Neutrophil (primary cell): Measurements from ENCODE around the gene THRAP3.

ENCODE experiments used
- H3K27ac ChIP-seq: fragments of 200-600 bp; sonication (generic); 2 replicates; pipeline ENCODE4 v1.5.1; 2016; ENCODE audit warnings: mild to moderate bottlenecking, moderate library complexity
- H3K27me3 ChIP-seq: fragments of 200-600 bp; sonication (generic); 2 replicates; pipeline ENCODE4 v1.6.0; 2016; ENCODE audit warnings: mild to moderate bottlenecking
- H3K36me3 ChIP-seq: fragments of 200-600 bp; sonication (generic); 2 replicates; pipeline ENCODE4 v1.5.1; 2017
- H3K4me1 ChIP-seq, 2 experiments: fragments of 200-600 bp in 1 of 2; sonication (generic) in 1 of 2; 1 replicate in 1 of 2; 2 replicates in 1 of 2; pipeline versions ENCODE4 v1.5.1 to v1.6.1; 2013 to 2016; ENCODE audit warnings: low read depth in 1 of 2, low read length in 1 of 2, mild to moderate bottlenecking in 1 of 2, moderate library complexity in 1 of 2; ENCODE audit not compliant: control insufficient read depth in 1 of 2, insufficient read depth in 1 of 2
- H3K4me3 ChIP-seq, 2 experiments: fragments of 200-600 bp in 1 of 2; sonication (generic) in 1 of 2; 1 replicate in 1 of 2; 2 replicates in 1 of 2; pipeline ENCODE4 v1.5.1; 2013 to 2016; ENCODE audit warnings: low read depth in 1 of 2, low read length in 1 of 2, mild to moderate bottlenecking in 1 of 2, moderate library complexity in 1 of 2
- H3K9me3 ChIP-seq: fragments of 200-600 bp; sonication (generic); 2 replicates; pipeline ENCODE4 v1.5.1; 2016
- CTCF ChIP-seq: fragments of 200-600 bp; sonication (generic); IDR thresholded peaks from 2 replicates; pipeline ENCODE4 v1.5.1; 2016; ENCODE audit warnings: antibody characterized with exemption

Gene THRAP3

GRCh38 chr1:36343651-36344394 is 119.6 kb downstream of the THRAP3 start:
- H3K9me3 ChIP-seq: no peaks in the 10 kb centered on the region
- peaks cover 56 to 60% of the 10 kb centered on the region in 2 experiments for H3K4me1 ChIP-seq
- H3K36me3 ChIP-seq: peaks cover 98% of the 10 kb centered on the region
- no peak for TF ChIP-seq CTCF
- H3K27ac ChIP-seq: peak overlapping the region; percentile 88
- H3K27me3 ChIP-seq: no peaks in the 10 kb centered on the region
- no peak overlapping the region for H3K4me3 ChIP-seq

- Histone ChIP-seq H3K4me3 (no peak overlapping the region), H3K36me3 (peaks cover 94% of the 10 kb centered on the region), H3K4me1 (peaks cover 56 to 60% of the 10 kb centered on the region in 2 experiments), H3K9me3 (no peaks in the 10 kb centered on the region), H3K27ac (peak overlapping the region; percentile 88), H3K27me3 (no peaks in the 10 kb centered on the region)
- TF ChIP-seq CTCF: no peak
Measured at GRCh38 chr1:36344395-36344680, 120.1 kb downstream of the THRAP3 start.

DNA sequence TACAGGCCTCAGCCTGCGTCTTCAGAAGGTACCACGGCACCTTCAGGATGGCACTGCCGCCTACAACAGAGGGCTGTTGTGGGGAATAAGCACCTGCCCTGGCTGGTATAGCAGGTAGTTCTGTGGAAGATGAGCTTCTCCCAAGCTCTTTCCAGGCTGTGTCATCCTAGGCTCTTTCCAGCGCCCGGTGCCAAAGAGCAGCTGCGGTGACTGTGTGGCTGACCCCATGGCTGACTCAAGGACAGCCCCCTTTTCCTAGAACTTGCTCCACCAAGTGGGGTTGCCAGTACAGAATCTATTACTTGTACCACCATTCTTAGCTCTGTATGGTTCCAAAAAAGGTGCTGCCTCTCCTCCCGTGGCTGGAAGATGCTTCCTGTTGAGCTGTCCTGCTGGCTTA is 121.1 kb downstream of the THRAP3 start:
- Histone ChIP-seq H3K27me3 (no peaks in the 10 kb centered on the region), H3K4me1 (peaks cover 56 to 60% of the 10 kb centered on the region in 2 experiments), H3K9me3 (no peaks in the 10 kb centered on the region), H3K27ac (peak overlapping the region; percentile 88), H3K4me3 (no peak overlapping the region), H3K36me3 (peaks cover 93% of the 10 kb centered on the region)
- no peak for TF ChIP-seq CTCF

DNA sequence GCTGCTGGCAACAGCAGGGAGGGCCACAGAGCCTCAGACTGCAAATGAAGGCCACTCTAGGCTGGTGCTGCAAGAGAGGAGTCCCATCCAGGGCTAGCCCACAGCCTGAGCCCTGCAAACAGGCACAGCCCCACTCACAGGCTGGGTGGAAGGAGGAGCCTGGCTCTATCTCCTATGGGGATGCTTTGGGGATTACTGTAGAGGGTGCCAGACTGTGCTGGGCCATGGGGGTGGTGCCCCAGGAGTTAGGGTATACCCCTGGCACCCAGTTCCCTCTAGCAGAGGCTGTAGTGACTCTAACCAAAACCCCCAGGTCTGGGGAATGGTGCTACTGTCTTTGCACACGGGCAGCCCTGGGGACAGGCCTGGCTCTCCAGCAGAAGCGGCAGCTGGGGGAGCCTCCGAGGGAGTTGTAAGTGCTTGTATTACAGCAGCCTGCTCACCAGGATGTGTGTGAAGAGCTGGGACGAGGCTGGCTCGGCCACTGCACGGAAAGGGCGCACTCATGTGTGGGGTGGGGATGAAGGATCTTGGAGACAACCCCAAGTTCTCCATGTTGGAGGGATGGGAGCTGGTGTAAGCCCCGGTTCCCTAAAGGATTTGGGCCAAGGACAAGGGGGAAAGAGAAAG is 122.6 kb downstream of the THRAP3 start:
- H3K4me3 ChIP-seq: no peak overlapping the region

GRCh38 chr1:36349241-36349671 is 125.0 kb downstream of the THRAP3 start:
- H3K36me3 ChIP-seq: peaks cover 91% of the 10 kb centered on the region
- H3K4me3 ChIP-seq: peak overlapping the region; percentile 4 to 50
- peak overlapping the region; percentile 99 for H3K27ac ChIP-seq
- peaks cover 52 to 57% of the 10 kb centered on the region in 2 experiments for H3K4me1 ChIP-seq
- TF ChIP-seq CTCF: no peak
- H3K9me3 ChIP-seq: no peaks in the 10 kb centered on the region
- no peaks in the 10 kb centered on the region for H3K27me3 ChIP-seq

More for the DNA sequence above, 122.6 kb downstream of the THRAP3 start:
- Histone ChIP-seq H3K9me3 (no peaks in the 10 kb centered on the region), H3K36me3 (peaks cover 91% of the 10 kb centered on the region), H3K4me1 (peaks cover 70 to 71% of the 10 kb centered on the region in 2 experiments), H3K27ac (peak overlapping the region; percentile 59), H3K27me3 (no peaks in the 10 kb centered on the region)
- TF ChIP-seq CTCF: no peak
